Cerebellar cortex (tissue), 1 donor: ENCODE data around the gene CFLAR.
A peak's percentile ranks its signal among the peaks of the same experiment; 100 is the strongest.
"Not testable (repeated sequence)": the region's sequence is repeated elsewhere in the genome, so short reads cannot be mapped to it uniquely, and the experiment has no call there.

Experiments used
- DNase-seq: peaks from one replicate; pipeline ENCODE4 v3.0.0-alpha.2; 2015; ENCODE audit warnings: low spot score

CFLAR gene

GRCh38 chr2:201118961-201119854 lies 3.2 kb downstream of the CFLAR start:
- DNase-seq: peak; percentile 66

DNA sequence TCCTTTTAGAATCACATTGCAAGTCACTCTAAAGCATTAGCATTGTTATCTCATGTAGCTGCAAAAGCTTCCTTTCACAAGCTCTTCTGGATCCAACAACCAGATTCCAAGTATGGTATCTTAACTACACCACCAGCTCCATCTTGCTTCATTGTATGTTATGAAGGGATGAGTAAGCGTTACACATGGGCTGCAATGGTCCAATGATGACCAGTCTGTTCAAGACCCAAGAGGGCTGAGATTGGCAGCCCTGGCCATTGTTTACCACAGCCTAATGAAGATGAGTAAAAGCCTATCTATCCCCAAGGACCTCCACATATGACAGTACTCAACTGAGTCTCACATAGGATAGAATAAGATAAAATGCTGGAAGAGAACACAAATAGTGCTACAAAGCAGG lies 6.3 kb downstream of the CFLAR start:
- DNase-seq: no peak

GRCh38 chr2:201126308-201127151 lies 10.6 kb downstream of the CFLAR start:
- DNase-seq: no peak

- DNase-seq: peak; percentile 26
These were observed 11.2 kb downstream of the CFLAR start for GRCh38 chr2:201127152-201127511.

- peak; percentile 93 for DNase-seq
These were observed 11.6 kb downstream of the CFLAR start for GRCh38 chr2:201127570-201127969.

DNA sequence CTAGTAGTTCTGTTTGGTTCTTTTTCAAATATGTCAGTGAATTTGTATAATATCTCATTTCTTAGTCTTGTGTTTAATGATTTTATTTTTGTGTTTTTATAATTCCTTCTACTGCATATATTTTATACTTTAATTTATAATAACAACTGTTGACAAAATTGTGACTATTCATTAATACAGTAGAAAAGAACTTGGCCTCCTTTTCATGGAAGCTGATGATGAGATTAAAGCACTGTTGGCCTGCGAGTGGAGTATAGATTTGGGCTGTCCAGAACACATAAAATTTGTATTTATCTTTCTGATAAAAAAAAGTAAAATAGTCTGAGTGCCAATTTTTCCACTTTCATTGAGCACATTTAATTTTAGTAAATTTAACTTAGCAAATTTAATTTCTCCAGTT lies 12.1 kb downstream of the CFLAR start:
- no peak for DNase-seq

- DNase-seq: no peak
These were observed 13.1 kb downstream of the CFLAR start for GRCh38 chr2:201128933-201129505.

DNA sequence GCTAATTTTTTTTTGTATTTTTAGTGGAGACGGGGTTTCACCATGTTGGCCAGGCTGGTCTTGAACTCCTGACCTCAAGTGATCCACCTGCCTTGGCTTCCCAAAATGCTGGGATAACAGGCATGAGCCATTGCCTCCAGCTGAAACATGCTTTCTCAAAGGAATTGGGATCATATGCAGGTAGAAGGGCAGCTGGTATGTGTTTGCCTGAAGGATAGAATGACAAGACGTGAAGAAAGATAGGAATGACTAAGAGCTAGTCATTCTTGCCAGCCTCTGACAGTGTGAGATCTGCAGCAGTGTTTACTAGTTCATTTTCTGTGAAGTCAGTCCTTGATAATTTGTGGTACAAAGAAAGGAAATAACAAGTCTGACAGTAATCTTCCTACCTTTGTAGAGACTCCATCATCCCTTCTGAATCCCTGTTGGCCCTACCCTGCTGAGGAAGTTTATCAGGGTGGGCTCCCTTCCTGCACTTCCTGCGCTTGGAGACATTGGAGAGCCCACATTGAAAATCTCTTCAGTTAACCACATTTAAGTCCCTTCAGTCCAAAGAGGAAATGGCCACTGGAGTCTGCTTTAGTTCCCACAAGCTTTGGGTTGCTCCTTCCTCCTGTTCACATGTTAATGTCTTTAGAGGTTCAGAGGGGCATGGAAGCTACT lies 14.7 kb downstream of the CFLAR start:
- DNase-seq: no peak

- no peak for DNase-seq
These were observed 16.6 kb downstream of the CFLAR start for GRCh38 chr2:201132518-201132917.

- DNase-seq: no peak
These were observed 19.4 kb downstream of the CFLAR start for GRCh38 chr2:201135386-201135785.

DNA sequence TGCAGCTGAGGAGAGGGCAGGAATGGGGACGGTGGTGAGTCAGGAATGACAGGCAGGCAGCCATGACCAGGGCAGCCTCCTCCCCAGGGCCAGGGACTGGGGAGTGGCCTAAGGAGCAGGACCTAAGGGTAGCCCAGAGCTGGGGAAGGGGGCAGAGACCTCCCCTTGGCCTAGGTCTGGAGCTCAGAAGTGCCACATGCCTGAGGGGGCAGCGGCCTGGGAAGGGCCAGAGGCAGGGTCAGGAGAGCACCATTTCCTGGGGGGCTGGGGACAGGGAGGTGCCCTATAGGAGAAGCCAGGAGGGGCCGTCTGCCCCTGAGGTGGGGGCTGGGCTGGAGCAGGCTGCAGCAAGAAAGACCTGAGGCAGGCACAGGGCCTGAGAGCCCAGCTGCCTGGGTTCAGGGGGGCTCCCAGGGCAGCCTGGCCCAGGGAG lies 20.9 kb downstream of the CFLAR start:
- DNase-seq: no peak

- DNase-seq: no peak
These were observed 21.8 kb downstream of the CFLAR start for GRCh38 chr2:201137505-201138400.

GRCh38 chr2:201138401-201138970 lies 22.5 kb downstream of the CFLAR start:
- no peak for DNase-seq

DNA sequence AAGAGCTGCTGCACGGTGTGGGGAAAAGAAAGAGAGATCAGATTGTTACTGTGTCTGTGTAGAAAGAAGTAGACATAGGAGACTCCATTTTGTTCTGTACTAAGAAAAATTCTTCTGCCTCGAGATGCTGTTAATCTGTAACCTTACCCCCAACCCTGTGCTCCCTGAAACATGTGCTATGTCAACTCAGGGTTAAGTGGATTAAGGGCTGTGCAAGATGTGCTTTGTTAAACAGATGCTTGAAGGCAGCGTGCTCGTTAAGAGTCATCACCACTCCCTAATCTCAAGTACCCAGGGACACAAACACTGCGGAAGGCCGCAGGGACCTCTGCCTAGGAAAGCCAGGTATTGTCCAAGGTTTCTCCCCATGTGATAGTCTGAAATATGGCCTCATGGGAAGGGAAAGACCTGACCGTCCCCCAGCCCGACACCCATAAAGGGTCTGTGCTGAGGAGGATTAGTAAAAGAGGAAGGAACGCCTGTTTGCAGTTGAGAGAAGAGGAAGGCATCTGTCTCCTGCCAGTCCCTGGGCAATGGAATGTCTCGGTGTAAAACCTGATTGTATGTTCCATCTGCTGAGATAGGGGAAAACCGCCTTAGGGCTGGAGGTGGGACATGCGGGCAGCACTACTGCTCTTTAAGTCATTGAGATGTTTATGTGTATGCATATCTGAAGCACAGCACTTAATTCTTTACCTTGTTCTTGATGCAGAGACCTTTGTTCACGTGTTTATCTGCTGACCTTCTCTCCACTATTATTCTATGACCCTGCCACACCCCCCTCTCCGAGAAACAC lies 23.2 kb downstream of the CFLAR start:
- DNase-seq: not testable (repeated sequence)

DNA sequence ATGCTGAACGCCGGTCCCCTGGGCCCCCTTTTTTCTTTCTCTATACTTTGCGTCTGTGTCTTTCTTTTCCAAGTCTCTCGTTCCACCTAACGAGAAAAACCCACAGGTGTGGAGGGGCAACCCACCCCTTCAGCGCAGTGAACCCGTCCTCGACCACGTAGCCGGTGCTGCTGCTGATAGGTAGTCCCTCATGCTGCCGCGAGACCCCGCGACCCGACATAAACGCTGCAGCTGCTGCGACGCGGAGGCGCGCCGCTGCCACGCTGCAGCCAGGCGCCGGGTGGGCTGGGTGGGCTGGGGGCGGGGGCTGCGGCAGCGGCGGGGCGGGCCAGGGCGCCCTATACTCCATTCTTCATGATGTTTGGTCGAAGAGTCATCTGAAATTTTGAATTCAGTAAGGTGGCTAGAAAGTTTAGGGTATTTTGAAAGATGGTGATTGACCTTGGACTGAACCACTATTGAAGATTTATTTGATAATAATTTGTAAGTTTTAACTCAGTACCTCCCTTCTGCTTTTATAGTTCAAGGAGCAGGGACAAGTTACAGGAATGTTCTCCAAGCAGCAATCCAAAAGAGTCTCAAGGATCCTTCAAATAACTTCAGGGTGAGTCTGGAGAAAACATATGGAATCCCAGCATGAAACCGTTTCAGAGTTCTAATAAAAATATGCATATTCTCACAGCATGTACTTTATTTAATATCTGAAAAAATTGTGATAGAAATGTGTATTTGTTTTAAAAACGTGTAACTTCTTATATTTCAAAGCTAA lies 24.1 kb downstream of the CFLAR start:
- no peak for DNase-seq

DNA sequence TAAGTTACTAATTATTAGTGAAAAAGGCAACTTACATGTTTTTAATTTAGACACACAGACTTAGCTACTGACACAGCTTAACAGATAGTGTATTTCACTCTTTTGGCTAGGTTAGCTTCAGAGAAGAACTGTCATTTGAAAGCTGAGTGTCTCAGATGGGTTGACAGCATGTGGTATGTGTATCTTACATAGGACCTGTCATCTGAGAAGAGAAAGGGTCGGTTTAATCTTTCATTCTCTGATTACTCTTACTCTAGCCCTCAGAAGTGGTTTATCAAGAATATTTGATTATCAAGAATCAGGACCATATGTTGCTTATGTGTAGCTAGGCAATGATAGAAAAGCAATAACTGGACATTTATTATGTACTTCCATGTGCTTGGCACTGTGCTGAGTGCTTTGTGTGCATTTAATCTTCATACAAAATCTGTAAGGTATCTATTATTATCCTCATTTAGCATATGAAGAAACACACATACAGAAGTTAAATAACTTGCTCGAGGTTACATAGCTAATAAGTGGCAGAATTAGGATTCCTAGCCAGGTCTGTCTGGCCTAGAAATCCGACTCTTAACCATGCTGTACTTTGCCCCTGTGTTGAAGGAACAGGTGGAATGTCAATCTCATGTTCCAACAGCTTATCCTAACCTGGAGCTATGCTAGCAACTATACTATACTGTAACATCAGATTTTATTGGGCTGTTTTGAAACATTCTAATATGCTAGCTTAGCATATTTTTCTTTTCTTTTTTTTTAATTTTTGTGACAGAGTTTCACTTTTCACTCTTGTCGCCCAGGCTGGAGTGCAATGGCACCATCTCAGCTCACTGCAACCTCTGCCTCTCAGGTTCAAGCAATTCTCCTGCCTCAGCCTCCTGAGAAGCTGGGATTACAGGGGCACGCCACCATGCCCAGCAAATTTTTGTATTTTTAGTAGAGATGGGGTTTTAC lies 28.4 kb downstream of the CFLAR start:
- DNase-seq: no peak

DNA sequence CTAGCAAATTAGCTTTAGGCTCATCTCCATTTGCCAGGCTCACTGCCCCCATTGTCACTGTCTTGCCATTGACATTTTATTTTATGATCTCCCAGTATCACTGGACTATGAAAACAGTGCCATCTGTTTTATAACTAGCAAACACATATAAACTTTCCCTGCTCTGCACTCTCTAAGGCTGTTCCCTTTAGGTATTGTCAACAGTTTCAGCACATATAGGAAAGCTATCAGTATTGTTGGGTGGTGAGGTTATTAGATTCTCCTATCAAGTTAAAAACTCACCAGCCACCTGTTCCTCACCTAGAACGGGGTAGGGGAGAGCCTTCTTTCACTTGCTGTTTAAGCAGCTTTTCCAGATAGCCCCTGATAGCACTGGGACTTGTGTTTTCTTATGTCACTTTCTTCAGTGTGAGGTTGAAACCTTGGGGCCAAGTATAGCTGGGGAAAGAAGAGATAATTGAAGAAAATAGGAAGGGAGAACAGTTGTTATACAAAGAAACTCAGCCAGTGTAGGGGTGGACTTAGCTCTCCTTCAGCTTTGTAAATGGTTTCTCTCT lies 32.5 kb downstream of the CFLAR start:
- no peak for DNase-seq
